ENCODE measurements around the gene GPRC5D. TPM values are rescaled to one million over a fixed set of nuclear protein-coding genes. Genes with fewer than 3 reads are reported as not detected.

Gene GPRC5D
- total RNA-seq, 6 donors from 2014 or later = 0.66 to 2.1 TPM; not detected in 4

DNA sequence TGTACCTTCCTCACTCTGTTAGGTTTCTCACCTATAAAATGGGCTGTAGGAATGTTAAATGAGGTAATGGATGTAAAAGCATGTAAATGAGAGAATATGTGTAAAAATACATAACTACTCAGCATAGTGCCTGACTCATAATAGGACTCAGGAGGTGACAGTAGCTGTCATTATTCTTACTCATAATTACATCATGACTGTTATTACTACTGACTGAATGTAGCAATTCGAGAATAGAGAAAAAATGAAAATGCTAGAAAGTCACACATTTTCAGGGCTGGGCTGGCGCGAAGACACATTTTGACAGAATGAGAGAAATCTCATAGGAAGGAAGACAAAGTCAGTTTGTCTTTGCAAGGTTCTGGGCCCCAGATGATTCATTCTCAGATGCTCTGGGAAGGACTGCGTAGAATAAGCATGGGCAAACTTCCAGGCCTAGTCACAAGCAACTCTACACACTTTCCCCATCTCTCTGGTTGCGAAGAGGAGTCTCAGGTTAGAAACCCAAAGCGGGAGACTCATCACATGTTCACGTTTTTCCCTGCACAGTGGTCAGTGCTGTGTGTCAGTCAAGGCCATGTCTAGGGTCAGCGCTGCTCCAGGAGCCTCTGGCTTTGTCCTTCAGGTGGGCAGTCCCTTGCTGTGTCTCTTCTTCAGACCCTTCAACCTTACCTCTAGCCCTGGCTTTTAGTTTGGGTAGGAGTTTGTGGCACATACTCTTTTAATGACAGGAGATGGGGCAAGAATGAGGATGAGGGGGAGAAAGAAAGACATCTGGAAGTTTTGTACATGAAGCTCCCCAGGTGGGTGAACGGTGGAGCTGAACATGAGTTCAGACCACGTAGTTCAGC is 52.2 kb downstream of the GPRC5D start:
- Histone ChIP-seq H3K36me3 (no peaks in the 10 kb centered on the region), H3K27me3 (no peaks in the 10 kb centered on the region), H3K4me3 (peak overlapping the region in 1 of 4 donors; percentile 49), H3K9me3 (no peaks in the 10 kb centered on the region), H3K27ac (peak overlapping the region; percentile 20 to 67 (median 44)), H3K4me1 (peaks cover 3 to 45% (median 19%) of the 10 kb centered on the region in 4 donors)
- ATAC-seq (ENCODE audit: low FRiP score in 2 of 2) (peak in 1 of 2 donors; percentile 37), DNase-seq (no peak)
- TF ChIP-seq EP300 (IDR thresholded peaks at IDR 0.05) (peak in 1 of 4 donors; percentile 20), POLR2A (IDR thresholded peaks at IDR 0.05) (no peak), POLR2AphosphoS5 (IDR thresholded peaks at IDR 0.05) (no peak)
- TF ChIP-seq, protein P1, sequence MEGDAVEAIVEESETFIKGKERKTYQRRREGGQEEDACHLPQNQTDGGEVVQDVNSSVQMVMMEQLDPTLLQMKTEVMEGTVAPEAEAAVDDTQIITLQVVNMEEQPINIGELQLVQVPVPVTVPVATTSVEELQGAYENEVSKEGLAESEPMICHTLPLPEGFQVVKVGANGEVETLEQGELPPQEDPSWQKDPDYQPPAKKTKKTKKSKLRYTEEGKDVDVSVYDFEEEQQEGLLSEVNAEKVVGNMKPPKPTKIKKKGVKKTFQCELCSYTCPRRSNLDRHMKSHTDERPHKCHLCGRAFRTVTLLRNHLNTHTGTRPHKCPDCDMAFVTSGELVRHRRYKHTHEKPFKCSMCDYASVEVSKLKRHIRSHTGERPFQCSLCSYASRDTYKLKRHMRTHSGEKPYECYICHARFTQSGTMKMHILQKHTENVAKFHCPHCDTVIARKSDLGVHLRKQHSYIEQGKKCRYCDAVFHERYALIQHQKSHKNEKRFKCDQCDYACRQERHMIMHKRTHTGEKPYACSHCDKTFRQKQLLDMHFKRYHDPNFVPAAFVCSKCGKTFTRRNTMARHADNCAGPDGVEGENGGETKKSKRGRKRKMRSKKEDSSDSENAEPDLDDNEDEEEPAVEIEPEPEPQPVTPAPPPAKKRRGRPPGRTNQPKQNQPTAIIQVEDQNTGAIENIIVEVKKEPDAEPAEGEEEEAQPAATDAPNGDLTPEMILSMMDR (IDR thresholded peaks at IDR 0.05) = no peak
- 75 to 79% methylated on average over 10 of the region's 10 CpGs for WGBS, 2 donors

DNA sequence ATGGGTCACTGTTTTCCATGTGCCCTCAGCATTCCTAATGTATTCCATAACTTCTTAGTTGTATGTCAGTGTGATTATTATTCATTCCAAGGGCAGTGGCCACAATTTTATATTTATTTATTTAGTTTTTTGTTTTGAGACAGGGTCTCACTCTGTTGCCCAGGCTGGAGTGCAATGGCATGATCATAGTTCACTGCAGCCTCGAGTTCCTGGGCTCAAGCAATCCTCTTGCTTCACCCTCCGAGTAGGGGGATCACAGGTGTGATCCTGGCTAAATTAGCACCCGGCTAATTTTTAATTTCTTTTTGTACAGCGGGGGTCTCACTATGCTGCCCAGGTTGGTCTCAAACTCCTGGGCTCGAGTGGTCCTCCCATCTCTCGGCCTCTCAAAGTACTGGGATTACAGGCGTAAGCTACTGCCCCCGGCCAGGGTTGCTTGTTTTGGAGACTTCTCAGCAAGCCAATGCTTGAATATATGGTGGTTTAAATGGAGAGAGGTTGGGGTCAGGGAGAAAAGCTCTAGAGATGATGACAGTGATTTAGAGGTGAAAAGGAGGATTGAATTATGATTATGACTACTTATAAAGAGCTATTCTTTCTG is 53.0 kb downstream of the GPRC5D start:
- DNase-seq (no peak), ATAC-seq (ENCODE audit: low FRiP score in 2 of 2) (no peak)
- Histone ChIP-seq H3K4me3 (peak overlapping the region in 1 of 4 donors; percentile 49), H3K27me3 (no peaks in the 10 kb centered on the region), H3K9me3 (no peaks in the 10 kb centered on the region), H3K4me1 (peaks cover 3 to 41% (median 19%) of the 10 kb centered on the region in 4 donors), H3K27ac (peak overlapping the region in 2 of 4 donors; percentile 33 to 54), H3K36me3 (no peaks in the 10 kb centered on the region)
- WGBS, 2 donors = 76 to 90% methylated on average over 8 of the region's 8 CpGs
- TF ChIP-seq, protein P1 (IDR thresholded peaks at IDR 0.05) = no peak
- no peak for TF ChIP-seq POLR2AphosphoS5 (IDR thresholded peaks at IDR 0.05)
- TF ChIP-seq EP300 (IDR thresholded peaks at IDR 0.05) = no peak
- TF ChIP-seq POLR2A (IDR thresholded peaks at IDR 0.05) = no peak

DNA sequence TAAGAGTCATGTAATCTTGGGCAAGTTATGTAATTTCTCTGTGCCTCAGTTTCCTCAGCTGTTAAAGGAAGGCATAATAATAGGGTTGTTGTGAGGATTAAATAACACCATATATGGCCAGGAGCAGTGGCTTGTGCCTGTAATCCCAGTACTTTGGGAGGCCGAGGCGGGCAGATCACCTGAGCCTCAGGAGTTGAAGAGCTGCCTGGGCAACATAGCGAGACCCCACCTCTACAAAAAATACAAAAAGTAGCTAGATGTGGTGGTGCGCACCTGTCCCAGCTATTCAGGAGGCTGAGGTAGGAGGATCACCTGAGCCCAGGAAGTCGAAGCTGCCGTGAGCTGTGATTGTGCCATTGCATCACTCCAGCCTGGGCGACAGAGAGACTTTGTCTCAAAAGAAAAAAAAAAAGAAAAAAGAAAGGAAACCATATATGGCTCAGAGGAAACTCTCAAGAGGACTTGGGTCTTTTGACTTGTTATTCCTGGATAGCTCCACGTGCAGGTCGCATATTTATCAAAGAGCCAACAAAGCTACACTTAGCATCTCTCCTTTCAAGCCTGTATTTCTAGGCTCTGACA is 53.7 kb downstream of the GPRC5D start:
- Histone ChIP-seq H3K27me3 (no peaks in the 10 kb centered on the region), H3K4me3 (peak overlapping the region in 1 of 4 donors; percentile 49), H3K27ac (peak overlapping the region in 3 of 4 donors; percentile 11 to 44 (median 27)), H3K9me3 (no peaks in the 10 kb centered on the region), H3K4me1 (peaks cover 3 to 34% (median 15%) of the 10 kb centered on the region in 4 donors), H3K36me3 (no peaks in the 10 kb centered on the region)
- no peak for DNase-seq
- WGBS, 2 donors = 80 to 85% methylated on average over 9 of the region's 9 CpGs
- ATAC-seq (ENCODE audit: low FRiP score in 2 of 2) = no peak
- TF ChIP-seq POLR2A (IDR thresholded peaks at IDR 0.05) (no peak), POLR2AphosphoS5 (IDR thresholded peaks at IDR 0.05) (no peak), EP300 (IDR thresholded peaks at IDR 0.05) (no peak)
- TF ChIP-seq, protein P1 (IDR thresholded peaks at IDR 0.05) = no peak

DNA sequence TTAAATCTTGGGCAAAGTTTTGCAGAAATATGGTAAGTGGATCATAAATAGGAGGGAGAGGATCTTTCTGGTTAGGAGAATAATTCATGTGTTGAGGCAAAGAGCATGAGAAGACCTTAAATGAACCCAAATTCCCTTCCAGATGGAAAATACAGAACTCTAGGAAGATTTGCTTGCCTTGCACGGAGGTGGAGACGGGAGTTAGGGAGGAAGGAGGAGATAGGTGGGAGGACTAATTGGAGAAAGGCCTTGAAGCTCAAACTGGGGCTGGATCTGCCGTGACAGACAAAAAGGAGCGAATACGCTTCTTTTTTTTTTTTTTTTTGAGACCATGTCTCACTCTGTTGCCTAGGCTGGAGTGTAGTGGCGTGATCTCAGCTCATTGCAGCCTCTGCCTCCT is 54.7 kb downstream of the GPRC5D start:
- no peak for TF ChIP-seq POLR2AphosphoS5 (IDR thresholded peaks at IDR 0.05)
- Histone ChIP-seq H3K4me3 (peak overlapping the region in 2 of 4 donors; percentile 3 to 49), H3K27ac (peak overlapping the region in 2 of 4 donors; percentile 11 to 44), H3K4me1 (peaks cover 3 to 29% (median 13%) of the 10 kb centered on the region in 4 donors), H3K9me3 (no peaks in the 10 kb centered on the region), H3K36me3 (no peaks in the 10 kb centered on the region), H3K27me3 (no peaks in the 10 kb centered on the region)
- no peak for DNase-seq
- no peak for ATAC-seq (ENCODE audit: low FRiP score in 2 of 2)
- 80 to 97% methylated on average over 6 of the region's 6 CpGs for WGBS, 2 donors

DNA sequence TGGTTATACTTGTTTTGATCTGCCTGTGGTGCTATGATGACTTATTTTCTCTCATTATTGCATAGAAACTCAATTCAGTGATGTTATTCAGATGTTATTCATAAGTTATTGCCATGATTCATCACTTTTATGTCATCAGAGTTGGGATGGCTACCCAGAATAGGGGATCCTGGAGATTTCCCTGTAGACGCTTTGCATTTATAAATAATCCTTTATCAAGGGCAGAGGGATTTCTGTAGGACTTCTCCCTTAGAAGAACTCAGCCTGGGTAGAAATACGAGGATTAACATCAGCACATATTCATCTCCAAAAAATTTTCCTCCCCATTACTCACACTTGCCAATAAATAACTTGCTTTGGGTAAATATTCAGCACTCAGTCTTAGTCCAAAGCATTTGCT is 55.7 kb downstream of the GPRC5D start:
- WGBS, 2 donors = 76% methylated on average over 2 of the region's 2 CpGs
- peak overlapping the region in 2 of 4 donors; percentile 2 to 59 for H3K27ac ChIP-seq
- TF ChIP-seq POLR2A (IDR thresholded peaks at IDR 0.05) (no peak), POLR2AphosphoS5 (IDR thresholded peaks at IDR 0.05) (no peak), EP300 (IDR thresholded peaks at IDR 0.05) (no peak)
- TF ChIP-seq, protein P1 (IDR thresholded peaks at IDR 0.05) = no peak
- DNase-seq = no peak
- H3K4me3 ChIP-seq = peak overlapping the region in 1 of 4 donors; percentile 49
- peak in 1 of 2 donors; percentile 3 for ATAC-seq (ENCODE audit: low FRiP score in 2 of 2)
- H3K36me3 ChIP-seq = no peaks in the 10 kb centered on the region
- peaks cover 0 to 20% (median 13%) of the 10 kb centered on the region in 4 donors for H3K4me1 ChIP-seq
- peaks cover 0 to 3% (median 0%) of the 10 kb centered on the region in 4 donors for H3K27me3 ChIP-seq
- no peaks in the 10 kb centered on the region for H3K9me3 ChIP-seq
